Measurements from ENCODE around the gene SLC24A4.

DNA sequence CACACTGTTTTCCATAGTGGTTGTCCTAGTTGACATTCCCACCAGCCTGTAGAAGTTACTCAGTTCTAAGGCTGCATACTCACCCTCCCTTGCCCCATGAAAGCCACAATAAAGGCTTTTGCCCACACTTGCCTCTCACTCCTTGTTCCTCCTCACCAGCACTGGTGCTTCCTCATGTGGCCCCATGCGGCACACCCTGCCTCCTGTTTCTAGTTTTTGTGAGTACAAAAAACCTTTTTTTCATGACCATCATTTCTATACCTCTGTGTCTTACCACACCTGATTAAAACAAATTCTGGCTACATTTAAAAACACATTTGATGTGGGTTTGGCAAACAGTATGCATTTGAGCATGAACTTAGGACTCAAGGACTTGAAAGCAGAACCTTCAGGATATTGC is 149.9 kb downstream of the SLC24A4 start:
- TF ChIP-seq CTCF (IDR thresholded peaks at IDR 0.05 in 8 of 11, conservative IDR thresholded peaks at IDR 0.05 in 3 of 11) = no peak
- TF ChIP-seq POLR2A (IDR thresholded peaks at IDR 0.05) = no peak

All from spleen (tissue), 7 donors.